Measurements from ENCODE around the gene TAPT1. TPM values are rescaled to one million over a fixed set of nuclear protein-coding genes. Genes with fewer than 3 reads are reported as not detected.

Gene TAPT1
- total and polyA plus RNA-seq, 9 of the 15 experiments (the other 6 are each of a cell fraction or from before 2014, with no cell fraction given) = 1.6 to 36.7 (median 20.7) TPM

- TF ChIP-seq, protein P1, sequence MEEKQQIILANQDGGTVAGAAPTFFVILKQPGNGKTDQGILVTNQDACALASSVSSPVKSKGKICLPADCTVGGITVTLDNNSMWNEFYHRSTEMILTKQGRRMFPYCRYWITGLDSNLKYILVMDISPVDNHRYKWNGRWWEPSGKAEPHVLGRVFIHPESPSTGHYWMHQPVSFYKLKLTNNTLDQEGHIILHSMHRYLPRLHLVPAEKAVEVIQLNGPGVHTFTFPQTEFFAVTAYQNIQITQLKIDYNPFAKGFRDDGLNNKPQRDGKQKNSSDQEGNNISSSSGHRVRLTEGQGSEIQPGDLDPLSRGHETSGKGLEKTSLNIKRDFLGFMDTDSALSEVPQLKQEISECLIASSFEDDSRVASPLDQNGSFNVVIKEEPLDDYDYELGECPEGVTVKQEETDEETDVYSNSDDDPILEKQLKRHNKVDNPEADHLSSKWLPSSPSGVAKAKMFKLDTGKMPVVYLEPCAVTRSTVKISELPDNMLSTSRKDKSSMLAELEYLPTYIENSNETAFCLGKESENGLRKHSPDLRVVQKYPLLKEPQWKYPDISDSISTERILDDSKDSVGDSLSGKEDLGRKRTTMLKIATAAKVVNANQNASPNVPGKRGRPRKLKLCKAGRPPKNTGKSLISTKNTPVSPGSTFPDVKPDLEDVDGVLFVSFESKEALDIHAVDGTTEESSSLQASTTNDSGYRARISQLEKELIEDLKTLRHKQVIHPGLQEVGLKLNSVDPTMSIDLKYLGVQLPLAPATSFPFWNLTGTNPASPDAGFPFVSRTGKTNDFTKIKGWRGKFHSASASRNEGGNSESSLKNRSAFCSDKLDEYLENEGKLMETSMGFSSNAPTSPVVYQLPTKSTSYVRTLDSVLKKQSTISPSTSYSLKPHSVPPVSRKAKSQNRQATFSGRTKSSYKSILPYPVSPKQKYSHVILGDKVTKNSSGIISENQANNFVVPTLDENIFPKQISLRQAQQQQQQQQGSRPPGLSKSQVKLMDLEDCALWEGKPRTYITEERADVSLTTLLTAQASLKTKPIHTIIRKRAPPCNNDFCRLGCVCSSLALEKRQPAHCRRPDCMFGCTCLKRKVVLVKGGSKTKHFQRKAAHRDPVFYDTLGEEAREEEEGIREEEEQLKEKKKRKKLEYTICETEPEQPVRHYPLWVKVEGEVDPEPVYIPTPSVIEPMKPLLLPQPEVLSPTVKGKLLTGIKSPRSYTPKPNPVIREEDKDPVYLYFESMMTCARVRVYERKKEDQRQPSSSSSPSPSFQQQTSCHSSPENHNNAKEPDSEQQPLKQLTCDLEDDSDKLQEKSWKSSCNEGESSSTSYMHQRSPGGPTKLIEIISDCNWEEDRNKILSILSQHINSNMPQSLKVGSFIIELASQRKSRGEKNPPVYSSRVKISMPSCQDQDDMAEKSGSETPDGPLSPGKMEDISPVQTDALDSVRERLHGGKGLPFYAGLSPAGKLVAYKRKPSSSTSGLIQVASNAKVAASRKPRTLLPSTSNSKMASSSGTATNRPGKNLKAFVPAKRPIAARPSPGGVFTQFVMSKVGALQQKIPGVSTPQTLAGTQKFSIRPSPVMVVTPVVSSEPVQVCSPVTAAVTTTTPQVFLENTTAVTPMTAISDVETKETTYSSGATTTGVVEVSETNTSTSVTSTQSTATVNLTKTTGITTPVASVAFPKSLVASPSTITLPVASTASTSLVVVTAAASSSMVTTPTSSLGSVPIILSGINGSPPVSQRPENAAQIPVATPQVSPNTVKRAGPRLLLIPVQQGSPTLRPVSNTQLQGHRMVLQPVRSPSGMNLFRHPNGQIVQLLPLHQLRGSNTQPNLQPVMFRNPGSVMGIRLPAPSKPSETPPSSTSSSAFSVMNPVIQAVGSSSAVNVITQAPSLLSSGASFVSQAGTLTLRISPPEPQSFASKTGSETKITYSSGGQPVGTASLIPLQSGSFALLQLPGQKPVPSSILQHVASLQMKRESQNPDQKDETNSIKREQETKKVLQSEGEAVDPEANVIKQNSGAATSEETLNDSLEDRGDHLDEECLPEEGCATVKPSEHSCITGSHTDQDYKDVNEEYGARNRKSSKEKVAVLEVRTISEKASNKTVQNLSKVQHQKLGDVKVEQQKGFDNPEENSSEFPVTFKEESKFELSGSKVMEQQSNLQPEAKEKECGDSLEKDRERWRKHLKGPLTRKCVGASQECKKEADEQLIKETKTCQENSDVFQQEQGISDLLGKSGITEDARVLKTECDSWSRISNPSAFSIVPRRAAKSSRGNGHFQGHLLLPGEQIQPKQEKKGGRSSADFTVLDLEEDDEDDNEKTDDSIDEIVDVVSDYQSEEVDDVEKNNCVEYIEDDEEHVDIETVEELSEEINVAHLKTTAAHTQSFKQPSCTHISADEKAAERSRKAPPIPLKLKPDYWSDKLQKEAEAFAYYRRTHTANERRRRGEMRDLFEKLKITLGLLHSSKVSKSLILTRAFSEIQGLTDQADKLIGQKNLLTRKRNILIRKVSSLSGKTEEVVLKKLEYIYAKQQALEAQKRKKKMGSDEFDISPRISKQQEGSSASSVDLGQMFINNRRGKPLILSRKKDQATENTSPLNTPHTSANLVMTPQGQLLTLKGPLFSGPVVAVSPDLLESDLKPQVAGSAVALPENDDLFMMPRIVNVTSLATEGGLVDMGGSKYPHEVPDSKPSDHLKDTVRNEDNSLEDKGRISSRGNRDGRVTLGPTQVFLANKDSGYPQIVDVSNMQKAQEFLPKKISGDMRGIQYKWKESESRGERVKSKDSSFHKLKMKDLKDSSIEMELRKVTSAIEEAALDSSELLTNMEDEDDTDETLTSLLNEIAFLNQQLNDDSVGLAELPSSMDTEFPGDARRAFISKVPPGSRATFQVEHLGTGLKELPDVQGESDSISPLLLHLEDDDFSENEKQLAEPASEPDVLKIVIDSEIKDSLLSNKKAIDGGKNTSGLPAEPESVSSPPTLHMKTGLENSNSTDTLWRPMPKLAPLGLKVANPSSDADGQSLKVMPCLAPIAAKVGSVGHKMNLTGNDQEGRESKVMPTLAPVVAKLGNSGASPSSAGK (IDR thresholded peaks at IDR 0.05) = no peak
- TF ChIP-seq FOXJ2 (tag; IDR thresholded peaks at IDR 0.05) = no peak
Measured at GRCh38 chr4:16270454-16271328, 44.4 kb upstream of the TAPT1 start (continued).

All from K562 (cell line).